GM21786 (cell line): ENCODE data around the gene TNFRSF6B.

ENCODE experiments used
- ATAC-seq: cut with Tn5 transposase; IDR thresholded peaks from one replicate; pipeline ENCODE4 v1.9.1; 2021; ENCODE audit not compliant: unreplicated experiment

The TNFRSF6B gene

DNA sequence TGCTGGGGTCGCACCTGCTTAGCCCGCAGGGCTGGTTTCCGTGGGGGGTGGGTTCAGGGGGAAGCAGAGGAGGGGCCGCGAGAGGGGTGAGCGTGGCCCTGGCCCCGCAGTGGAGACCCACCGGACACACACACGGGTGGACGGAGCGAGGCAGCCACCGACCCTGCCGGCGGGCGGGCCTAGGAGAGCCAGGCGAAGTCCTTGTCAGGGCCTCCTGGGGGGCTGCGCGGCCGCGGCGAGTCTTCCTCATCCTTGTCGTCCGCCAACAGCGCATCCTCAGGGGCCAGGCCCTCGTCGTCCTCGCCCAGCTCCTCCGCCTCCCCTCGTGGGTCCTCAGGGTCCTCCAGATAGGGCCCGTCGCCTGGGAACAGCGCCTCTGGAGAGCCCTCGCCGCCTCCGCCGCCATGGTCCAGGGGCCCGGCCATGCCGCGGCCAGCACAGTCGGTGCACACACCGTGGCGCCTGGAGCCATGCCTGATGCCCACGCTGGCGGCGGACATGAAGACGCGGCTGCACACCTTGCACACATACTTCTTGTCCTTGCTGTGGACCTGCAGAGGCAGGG, 50.4 kb downstream of the TNFRSF6B start:
- no peak for ATAC-seq

DNA sequence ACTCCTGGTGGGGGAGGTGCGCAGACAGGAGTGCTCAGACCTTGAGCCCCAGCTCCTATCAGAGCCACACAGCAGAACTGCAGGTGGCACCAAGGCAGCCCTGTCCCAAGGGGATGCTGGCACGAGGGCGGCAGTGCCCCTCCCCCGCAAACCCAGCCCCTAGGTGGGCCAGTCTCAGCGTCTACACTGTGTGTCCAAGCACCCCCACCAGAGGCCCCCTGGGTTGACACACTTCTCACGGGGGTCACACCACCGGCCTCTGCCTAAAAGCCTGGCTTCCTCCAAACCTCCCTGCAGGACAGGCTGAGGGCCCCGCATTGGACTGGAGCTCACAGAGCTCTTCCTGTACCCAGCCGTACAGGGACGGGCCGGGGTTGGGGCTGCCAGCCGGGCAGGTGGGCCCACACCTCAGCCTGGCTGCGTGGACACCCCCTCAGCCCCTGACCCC, 51.2 kb downstream of the TNFRSF6B start:
- no peak for ATAC-seq
